ENCODE measurements around the gene PPP2R5B.

PPP2R5B gene

DNA sequence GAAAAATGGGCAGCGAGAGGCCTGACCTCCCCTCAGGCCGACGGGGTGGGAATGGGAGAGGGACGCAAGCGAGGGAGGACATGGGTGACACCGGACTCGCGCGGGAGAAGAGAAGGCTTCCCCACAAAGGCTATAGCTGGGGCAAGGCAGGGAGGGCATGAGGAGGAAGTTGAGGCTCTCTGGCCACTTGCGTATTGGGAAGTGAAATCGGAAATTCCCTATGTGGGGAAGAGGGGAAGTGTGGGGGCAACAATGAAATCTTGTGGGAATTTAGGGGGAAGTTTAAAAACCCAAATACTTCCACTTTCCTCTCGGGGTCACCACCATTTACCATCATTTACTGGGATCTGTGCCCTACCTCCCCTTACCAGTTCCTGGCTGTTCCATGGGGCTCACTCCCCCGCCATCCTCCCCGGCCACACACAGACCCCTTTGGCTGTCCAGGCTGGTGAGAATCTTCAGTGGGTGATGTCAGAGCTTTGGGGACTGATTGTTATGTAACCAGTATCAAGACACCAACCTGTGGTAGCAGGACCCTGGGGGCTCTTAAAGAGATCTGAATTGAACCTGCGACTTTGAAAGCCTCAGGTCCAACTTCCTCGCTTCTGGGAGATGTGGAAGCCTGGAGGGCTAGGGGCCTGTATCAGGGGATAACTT is 45.1 kb upstream of the PPP2R5B start:
- Histone ChIP-seq H3K27ac (peak overlapping the region; percentile 74), H3K9me3 (ENCODE audit: low read depth, low read length) (no peaks in the 10 kb centered on the region), H3K9ac (ENCODE audit: insufficient read length) (peak overlapping the region; percentile 95), H3K4me3 (peak overlapping the region; percentile 96), H3K36me3 (ENCODE audit: insufficient read depth, low read length) (no peaks in the 10 kb centered on the region)
- no peak for DNase-seq (ENCODE audit: low read depth, low spot score)
- no peak for TF ChIP-seq POLR2AphosphoS5 (IDR thresholded peaks at IDR 0.05; ENCODE audit: borderline replicate concordance, low read depth, low read length)
- no peak for TF ChIP-seq FOXP2 (optimal IDR thresholded peaks at IDR 0.05; ENCODE audit: control extremely low read depth, extremely low read length, insufficient read depth)
- TF ChIP-seq EZH2 (IDR thresholded peaks at IDR 0.05), result no peak

DNA sequence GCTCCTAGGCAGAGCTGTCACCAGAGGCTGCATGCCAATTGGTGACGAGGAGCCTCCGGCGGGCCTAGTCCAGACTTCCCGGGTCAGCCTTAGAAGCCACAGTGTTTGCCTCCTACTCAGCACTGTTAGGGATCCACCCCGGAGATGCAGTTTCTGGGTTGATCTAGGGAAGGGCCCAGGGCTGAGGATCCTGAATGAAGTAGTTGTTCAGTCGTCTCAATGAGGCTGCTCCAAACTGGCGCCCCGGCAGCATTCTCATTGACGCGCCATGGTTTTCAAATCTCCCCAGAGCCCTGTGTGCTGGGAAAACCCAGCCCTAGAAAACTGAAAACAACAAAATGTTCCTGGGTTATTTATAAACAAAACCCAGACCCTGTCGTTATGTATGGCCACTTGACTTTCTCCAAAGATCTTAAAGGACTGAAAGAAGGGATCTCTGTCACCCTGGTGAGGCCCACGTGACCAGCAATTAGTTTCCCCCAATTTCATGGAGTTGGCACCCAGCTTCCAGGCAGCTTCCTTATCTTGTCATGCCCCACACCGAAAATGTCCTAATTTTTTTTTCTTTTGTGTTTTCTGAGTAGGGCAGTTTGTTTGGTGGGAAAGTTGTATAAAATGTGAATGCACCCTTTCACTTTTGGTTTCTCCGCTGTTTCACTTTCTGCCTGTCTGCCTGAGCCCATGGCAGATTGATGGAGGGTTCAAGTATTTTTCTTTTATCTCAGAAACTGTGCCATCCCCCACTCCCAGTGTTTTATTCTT is 44.1 kb upstream of the PPP2R5B start:
- no peaks in the 10 kb centered on the region for H3K9me3 ChIP-seq (ENCODE audit: low read depth, low read length)
- no peak overlapping the region for H3K4me3 ChIP-seq
- no peak overlapping the region for H3K27ac ChIP-seq
- no peak for DNase-seq (ENCODE audit: low read depth, low spot score)
- no peaks in the 10 kb centered on the region for H3K36me3 ChIP-seq (ENCODE audit: insufficient read depth, low read length)
- no peak overlapping the region for H3K9ac ChIP-seq (ENCODE audit: insufficient read length)
- TF ChIP-seq POLR2AphosphoS5 (IDR thresholded peaks at IDR 0.05; ENCODE audit: borderline replicate concordance, low read depth, low read length), result no peak
- no peak for TF ChIP-seq FOXP2 (optimal IDR thresholded peaks at IDR 0.05; ENCODE audit: control extremely low read depth, extremely low read length, insufficient read depth)
- no peak for TF ChIP-seq EZH2 (IDR thresholded peaks at IDR 0.05)

DNA sequence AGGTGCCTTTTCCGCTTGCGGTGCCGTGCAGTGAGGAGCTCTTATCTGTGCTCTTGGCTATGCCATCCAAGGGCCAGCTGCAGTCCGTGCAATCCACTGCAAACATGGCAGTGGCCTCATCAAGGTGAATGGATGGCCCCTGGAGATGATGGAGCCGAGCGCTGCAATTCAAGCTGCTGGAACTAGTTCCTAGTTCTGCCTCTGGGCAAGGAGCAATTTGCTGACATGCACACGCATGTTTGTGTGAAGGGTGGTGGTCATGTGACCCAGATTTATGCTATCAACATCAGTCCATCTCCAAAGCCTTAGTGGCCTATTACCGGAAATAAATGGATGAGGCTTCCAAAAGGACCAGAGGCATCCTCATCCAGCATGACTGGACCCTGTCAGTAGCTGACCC is 43.0 kb upstream of the PPP2R5B start:
- Histone ChIP-seq H3K9me3 (ENCODE audit: low read depth, low read length) (no peaks in the 10 kb centered on the region), H3K36me3 (ENCODE audit: insufficient read depth, low read length) (no peaks in the 10 kb centered on the region), H3K27ac (no peak overlapping the region), H3K9ac (ENCODE audit: insufficient read length) (no peak overlapping the region), H3K4me3 (no peak overlapping the region)
- no peak for TF ChIP-seq POLR2AphosphoS5 (IDR thresholded peaks at IDR 0.05; ENCODE audit: borderline replicate concordance, low read depth, low read length)
- TF ChIP-seq FOXP2 (optimal IDR thresholded peaks at IDR 0.05; ENCODE audit: control extremely low read depth, extremely low read length, insufficient read depth), result no peak
- TF ChIP-seq EZH2 (IDR thresholded peaks at IDR 0.05), result no peak
- DNase-seq (ENCODE audit: low read depth, low spot score), result no peak

DNA sequence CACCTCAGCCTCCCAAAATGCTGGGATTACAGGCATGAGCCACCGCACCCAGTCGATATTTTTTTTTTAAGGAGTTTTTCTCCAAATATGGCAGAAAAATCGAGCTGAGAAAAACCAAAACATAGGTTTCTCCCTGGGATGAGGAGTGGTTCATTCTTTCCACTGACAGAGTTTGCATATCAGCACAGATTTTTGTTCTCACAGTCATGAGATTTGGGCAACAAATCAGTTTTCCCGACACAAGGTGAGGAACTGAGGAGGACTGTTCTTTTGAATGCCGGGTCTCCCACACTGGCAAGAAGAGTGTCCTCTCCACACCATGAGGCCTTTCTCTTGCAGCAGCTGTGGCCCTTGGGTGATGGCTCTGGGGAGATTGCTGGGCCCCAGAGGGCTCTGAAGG is 42.2 kb upstream of the PPP2R5B start:
- no peak overlapping the region for H3K27ac ChIP-seq
- no peak overlapping the region for H3K4me3 ChIP-seq
- TF ChIP-seq FOXP2 (optimal IDR thresholded peaks at IDR 0.05; ENCODE audit: control extremely low read depth, extremely low read length, insufficient read depth) (no peak), POLR2AphosphoS5 (IDR thresholded peaks at IDR 0.05; ENCODE audit: borderline replicate concordance, low read depth, low read length) (no peak), EZH2 (IDR thresholded peaks at IDR 0.05) (no peak)
- DNase-seq (ENCODE audit: low read depth, low spot score), result no peak
- no peak overlapping the region for H3K9ac ChIP-seq (ENCODE audit: insufficient read length)
- H3K36me3 ChIP-seq (ENCODE audit: insufficient read depth, low read length), result no peaks in the 10 kb centered on the region
- no peaks in the 10 kb centered on the region for H3K9me3 ChIP-seq (ENCODE audit: low read depth, low read length)

DNA sequence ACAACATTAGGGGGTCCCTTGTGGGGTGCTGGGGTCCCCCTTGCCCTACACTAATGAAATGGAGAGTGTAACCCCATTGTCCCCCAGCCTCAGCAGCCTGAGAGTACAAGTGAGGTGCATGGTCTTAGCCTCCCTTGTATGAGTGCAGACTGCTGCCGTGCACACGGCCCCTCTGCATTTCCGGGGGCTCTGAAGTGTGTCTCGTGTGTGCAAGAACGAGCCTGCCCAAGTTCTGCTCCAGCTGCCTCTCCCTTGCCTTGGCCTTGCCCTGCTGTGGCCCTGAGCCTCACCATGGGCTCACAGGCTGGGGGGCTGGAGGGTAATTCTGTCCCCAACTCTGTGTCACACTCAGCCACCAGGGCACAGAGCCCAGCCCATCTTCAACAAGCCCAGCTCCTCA is 40.9 kb upstream of the PPP2R5B start:
- H3K9me3 ChIP-seq (ENCODE audit: low read depth, low read length), result no peaks in the 10 kb centered on the region
- TF ChIP-seq EZH2 (IDR thresholded peaks at IDR 0.05) (no peak), POLR2AphosphoS5 (IDR thresholded peaks at IDR 0.05; ENCODE audit: borderline replicate concordance, low read depth, low read length) (no peak), FOXP2 (optimal IDR thresholded peaks at IDR 0.05; ENCODE audit: control extremely low read depth, extremely low read length, insufficient read depth) (no peak)

DNA sequence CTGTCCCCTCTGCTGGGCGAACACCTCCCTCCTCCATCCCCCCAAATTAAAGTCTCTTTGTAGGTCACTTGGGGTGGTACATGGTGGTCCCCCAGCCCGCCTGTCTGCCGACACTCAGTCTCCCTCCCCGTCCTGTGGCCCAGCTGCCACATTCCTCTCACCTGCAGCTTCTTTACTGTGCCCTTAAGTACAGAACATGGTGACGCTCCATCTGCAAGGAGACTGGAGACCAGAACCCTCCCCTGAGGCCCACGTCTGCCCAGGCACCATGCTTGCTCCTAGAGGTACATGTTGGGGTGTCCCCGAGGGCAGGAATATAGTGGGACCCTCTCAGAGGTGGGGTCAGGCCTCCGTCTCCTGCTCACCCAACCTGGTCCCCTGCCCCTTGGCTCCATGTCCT is 40.5 kb upstream of the PPP2R5B start:
- TF ChIP-seq EZH2 (IDR thresholded peaks at IDR 0.05) (no peak), POLR2AphosphoS5 (IDR thresholded peaks at IDR 0.05; ENCODE audit: borderline replicate concordance, low read depth, low read length) (no peak), FOXP2 (optimal IDR thresholded peaks at IDR 0.05; ENCODE audit: control extremely low read depth, extremely low read length, insufficient read depth) (no peak)
- no peak overlapping the region for H3K9ac ChIP-seq (ENCODE audit: insufficient read length)
- no peak overlapping the region for H3K27ac ChIP-seq
- H3K9me3 ChIP-seq (ENCODE audit: low read depth, low read length), result no peaks in the 10 kb centered on the region
- H3K4me3 ChIP-seq, result no peak overlapping the region
- DNase-seq (ENCODE audit: low read depth, low spot score), result no peak
- no peaks in the 10 kb centered on the region for H3K36me3 ChIP-seq (ENCODE audit: insufficient read depth, low read length)

More for the DNA sequence above, 40.9 kb upstream of the PPP2R5B start:
- H3K9ac ChIP-seq (ENCODE audit: insufficient read length), result no peak overlapping the region
- no peak overlapping the region for H3K27ac ChIP-seq
- no peaks in the 10 kb centered on the region for H3K36me3 ChIP-seq (ENCODE audit: insufficient read depth, low read length)
- no peak overlapping the region for H3K4me3 ChIP-seq
- DNase-seq (ENCODE audit: low read depth, low spot score), result no peak

DNA sequence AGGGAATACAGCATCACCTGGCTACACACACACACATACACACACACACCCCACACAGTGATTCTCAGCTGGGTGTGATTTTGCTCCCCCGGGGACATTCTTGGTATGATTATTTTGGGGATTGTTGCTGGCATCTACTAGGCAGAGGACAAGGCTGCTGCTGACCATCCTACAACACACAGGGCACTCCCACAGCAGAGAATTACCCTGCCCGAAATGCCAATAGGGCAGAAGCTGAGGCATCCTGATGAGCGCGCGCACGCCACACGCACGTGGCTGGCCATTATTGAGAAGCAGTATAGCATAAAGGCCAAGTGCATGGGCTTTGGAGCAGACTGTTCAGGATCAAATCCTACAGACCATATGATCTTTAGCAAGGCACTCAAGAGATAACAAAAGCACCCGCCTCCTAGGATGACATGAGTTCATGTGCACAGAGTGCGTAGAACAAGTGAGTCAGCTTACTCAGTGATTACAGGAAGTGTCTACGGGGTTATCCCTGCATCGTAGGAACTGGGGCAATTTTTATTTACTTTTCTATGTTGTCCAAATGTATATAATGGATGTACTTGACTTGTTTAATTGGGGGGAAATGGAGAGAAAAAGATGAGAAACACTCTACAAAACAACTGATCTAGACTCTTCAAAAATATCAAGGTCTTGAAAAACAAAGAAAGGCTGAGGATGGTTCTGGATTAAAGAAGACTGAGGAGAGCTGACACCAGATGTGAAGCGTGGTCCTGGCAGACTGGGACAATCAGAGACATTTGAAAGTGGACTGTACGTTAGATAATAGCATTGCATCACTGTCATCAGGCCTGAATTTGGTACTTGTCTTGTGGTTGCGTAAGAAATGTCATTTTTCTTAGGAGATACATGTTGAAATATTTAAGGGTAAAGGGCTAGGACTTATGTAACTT is 38.9 kb upstream of the PPP2R5B start:
- Histone ChIP-seq H3K9ac (ENCODE audit: insufficient read length) (no peak overlapping the region), H3K4me3 (no peak overlapping the region), H3K9me3 (ENCODE audit: low read depth, low read length) (no peaks in the 10 kb centered on the region), H3K27ac (no peak overlapping the region), H3K36me3 (ENCODE audit: insufficient read depth, low read length) (no peaks in the 10 kb centered on the region)
- no peak for TF ChIP-seq POLR2AphosphoS5 (IDR thresholded peaks at IDR 0.05; ENCODE audit: borderline replicate concordance, low read depth, low read length)
- TF ChIP-seq EZH2 (IDR thresholded peaks at IDR 0.05), result no peak
- TF ChIP-seq FOXP2 (optimal IDR thresholded peaks at IDR 0.05; ENCODE audit: control extremely low read depth, extremely low read length, insufficient read depth), result no peak
- DNase-seq (ENCODE audit: low read depth, low spot score), result no peak

DNA sequence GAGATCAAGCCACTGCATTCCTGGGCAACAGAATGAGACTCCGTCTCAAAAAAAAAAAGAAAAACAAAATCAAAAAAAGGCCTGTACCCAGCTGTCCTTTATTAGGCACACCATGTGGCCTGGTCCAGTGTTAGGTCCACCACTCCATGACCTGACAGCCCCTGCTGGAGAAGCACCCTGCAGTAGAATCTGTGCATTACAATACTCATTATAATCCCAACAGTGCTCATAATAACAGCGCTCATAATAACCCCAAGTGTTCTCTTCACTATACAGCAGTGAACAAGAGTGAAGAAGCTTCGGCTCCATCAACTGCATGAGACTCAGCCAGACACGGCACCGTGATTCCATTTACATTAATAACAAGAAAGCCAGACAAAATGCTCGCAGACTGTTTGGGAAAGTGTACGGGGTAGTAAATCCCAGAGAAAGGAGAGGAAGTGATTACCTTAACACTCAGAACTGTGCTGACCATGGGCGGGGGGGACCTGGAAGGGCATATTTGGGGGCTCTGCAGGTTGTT is 37.2 kb upstream of the PPP2R5B start:
- H3K9ac ChIP-seq (ENCODE audit: insufficient read length), result no peak overlapping the region
- H3K9me3 ChIP-seq (ENCODE audit: low read depth, low read length), result no peaks in the 10 kb centered on the region
- TF ChIP-seq FOXP2 (optimal IDR thresholded peaks at IDR 0.05; ENCODE audit: control extremely low read depth, extremely low read length, insufficient read depth), result no peak
- no peak for TF ChIP-seq EZH2 (IDR thresholded peaks at IDR 0.05)
- TF ChIP-seq POLR2AphosphoS5 (IDR thresholded peaks at IDR 0.05; ENCODE audit: borderline replicate concordance, low read depth, low read length), result no peak
- no peak overlapping the region for H3K27ac ChIP-seq
- no peak overlapping the region for H3K4me3 ChIP-seq
- no peaks in the 10 kb centered on the region for H3K36me3 ChIP-seq (ENCODE audit: insufficient read depth, low read length)
- no peak for DNase-seq (ENCODE audit: low read depth, low spot score)
